GM23338 (cell line): ENCODE data around the gene U2AF1L4. TPM values are rescaled to one million over a fixed set of nuclear protein-coding genes. Genes with fewer than 3 reads are reported as not detected.

Experiments
- ATAC-seq: fragments of 200-7000 bp; cut with Tn5 transposase; 3 replicates; pipeline ENCODE4 v1.9.1; 2020
- DNase-seq: peaks from one replicate; pipeline ENCODE4 v3.0.0-alpha.2; 2015; ENCODE audit warnings: low spot score
- H2AFZ ChIP-seq: fragments of 200-600 bp; sonication (generic); 2 replicates; pipeline ENCODE4 v1.8.0; 2016; ENCODE audit warnings: antibody characterized with exemption, mild to moderate bottlenecking, moderate library complexity
- H3F3A ChIP-seq: fragments of 200-600 bp; sonication (generic); replicated peaks from 2 replicates; pipeline ENCODE4 v1.8.0; 2017; ENCODE audit warnings: antibody characterized with exemption, mixed run types, low read depth
- H3K27ac ChIP-seq: fragments of 200-600 bp; sonication (generic); 2 replicates; pipeline ENCODE4 v1.6.1; 2016; ENCODE audit warnings: low read depth
- H3K27me3 ChIP-seq: fragments of 200-600 bp; sonication (generic); 2 replicates; pipeline ENCODE4 v1.8.0; 2016; ENCODE audit warnings: mild to moderate bottlenecking, mixed run types, moderate library complexity; ENCODE audit not compliant: insufficient read depth
- H3K36me3 ChIP-seq: fragments of 200-600 bp; sonication (generic); 2 replicates; pipeline ENCODE4 v1.8.0; 2016; ENCODE audit warnings: mild to moderate bottlenecking; ENCODE audit not compliant: insufficient read depth
- H3K4me1 ChIP-seq: fragments of 200-600 bp; sonication (generic); 2 replicates; pipeline ENCODE4 v1.8.0; 2016; ENCODE audit warnings: mild to moderate bottlenecking, moderate library complexity; ENCODE audit not compliant: insufficient read depth
- H3K4me2 ChIP-seq: fragments of 200-600 bp; sonication (generic); 2 replicates; pipeline ENCODE4 v1.7.1; 2017; ENCODE audit warnings: mixed run types
- H3K4me3 ChIP-seq: fragments of 200-600 bp; sonication (generic); 2 replicates; pipeline ENCODE4 v1.6.1; 2016; ENCODE audit warnings: mixed run types
- H3K79me2 ChIP-seq: fragments of 200-600 bp; sonication (generic); replicated peaks from 2 replicates; pipeline ENCODE4 v1.8.0; 2017; ENCODE audit warnings: mild to moderate bottlenecking; ENCODE audit not compliant: insufficient read depth
- H3K9me2 ChIP-seq: fragments of 200-600 bp; sonication (generic); 2 replicates; pipeline ENCODE4 v1.8.0; 2017; ENCODE audit not compliant: insufficient read depth
- H4K20me1 ChIP-seq: fragments of 200-600 bp; sonication (generic); replicated peaks from 2 replicates; pipeline ENCODE4 v1.8.0; 2017; ENCODE audit warnings: mild to moderate bottlenecking; ENCODE audit not compliant: insufficient read depth
- H3K27ac Mint-ChIP-seq: 2 replicates; pipeline ENCODE4 v1.8.0; 2020; ENCODE audit warnings: inconsistent platforms, mild to moderate bottlenecking, moderate library complexity, mixed read lengths
- H3K27me3 Mint-ChIP-seq: 3 replicates; pipeline ENCODE4 v1.8.0; 2022; ENCODE audit warnings: low read depth, mild to moderate bottlenecking, moderate library complexity, mixed read lengths, inconsistent platforms; ENCODE audit not compliant: insufficient read depth, poor library complexity
- H3K36me3 Mint-ChIP-seq: 3 replicates; pipeline ENCODE4 v1.8.0; 2021; ENCODE audit warnings: low read depth, mild to moderate bottlenecking, inconsistent platforms, moderate library complexity, mixed read lengths
- H3K4me1 Mint-ChIP-seq: 3 replicates; pipeline ENCODE4 v1.8.0; 2020; ENCODE audit warnings: mild to moderate bottlenecking, inconsistent platforms, mixed read lengths
- H3K4me3 Mint-ChIP-seq: 3 replicates; pipeline ENCODE4 v1.8.0; 2021; ENCODE audit warnings: moderate library complexity, mild to moderate bottlenecking, inconsistent platforms, mixed read lengths
- H3K9me3 Mint-ChIP-seq: 3 replicates; pipeline ENCODE4 v1.8.0; 2020; ENCODE audit warnings: moderate library complexity, mild to moderate bottlenecking, inconsistent platforms, mixed read lengths
- CREB1 ChIP-seq: fragments of 250-450 bp; sonication (Bioruptor Pico); IDR thresholded peaks from 2 replicates; pipeline ENCODE4 v1.5.0; 2020; ENCODE audit warnings: low read depth, mild to moderate bottlenecking, moderate library complexity
- CTCF ChIP-seq, 2 experiments: fragments of 200-600 bp in 1 of 2; sonication (generic) in 1 of 2; conservative IDR thresholded peaks; 2 replicates each; pipeline versions ENCODE4 v1.5.1 to v1.6.1; 2016 to 2017; ENCODE audit warnings: antibody characterized with exemption in 2 of 2, low read depth in 2 of 2, mild to moderate bottlenecking in 2 of 2, moderate library complexity in 1 of 2
- ETS1 ChIP-seq: IDR thresholded peaks from 2 replicates; pipeline ENCODE4 v1.6.1; 2016; ENCODE audit warnings: antibody characterized with exemption
- EZH2 ChIP-seq: fragments of 200-600 bp; sonication (generic); IDR thresholded peaks from one replicate; pipeline ENCODE4 v1.8.0; 2017; ENCODE audit warnings: antibody characterized with exemption, mild to moderate bottlenecking, low read depth; ENCODE audit not compliant: unreplicated experiment
- EZH2phosphoT487 ChIP-seq: fragments of 200-600 bp; sonication (generic); IDR thresholded peaks from one replicate; pipeline ENCODE4 v1.8.1; 2018; ENCODE audit warnings: antibody characterized with exemption; ENCODE audit not compliant: unreplicated experiment
- JUNB ChIP-seq: IDR thresholded peaks from one replicate; pipeline ENCODE4 v1.6.1; 2016; ENCODE audit warnings: antibody characterized with exemption; ENCODE audit not compliant: unreplicated experiment
- NANOG ChIP-seq: IDR thresholded peaks from 2 replicates; pipeline ENCODE4 v1.6.1; 2016; ENCODE audit warnings: antibody characterized with exemption, borderline replicate concordance
- POLR2AphosphoS5 ChIP-seq: IDR thresholded peaks from 2 replicates; pipeline ENCODE4 v1.6.1; 2016; ENCODE audit warnings: antibody characterized with exemption, low read depth
- STAT1 ChIP-seq: IDR thresholded peaks from one replicate; pipeline ENCODE4 v1.6.1; 2016; ENCODE audit warnings: antibody characterized with exemption; ENCODE audit not compliant: unreplicated experiment
- ZNF114 ChIP-seq: fragments of 250-450 bp; sonication (Bioruptor Pico); IDR thresholded peaks from 2 replicates; pipeline ENCODE4 v1.5.0; 2020; ENCODE audit warnings: mild to moderate bottlenecking, moderate library complexity
- ZNF331 ChIP-seq: fragments of 250-450 bp; sonication (Bioruptor Pico); IDR thresholded peaks from 2 replicates; pipeline ENCODE4 v1.5.0; 2020; ENCODE audit warnings: low read depth, mild to moderate bottlenecking, moderate library complexity
- ZNF462 ChIP-seq: fragments of 250-450 bp; sonication (Bioruptor Pico); IDR thresholded peaks from 2 replicates; pipeline ENCODE4 v1.5.0; 2020; ENCODE audit warnings: mild to moderate bottlenecking, moderate library complexity
- polyA plus RNA-seq: library from polyadenylated mRNA; unstranded; fragments of >200 nt; fragmentation: Nextera tagmentation; extraction: Ambion mirVana; gene quantifications from 2 replicates; pipeline ENCODE4 v1.2.1, GENCODE V29; 2016
- total RNA-seq: library from RNA; depleted of rRNA; stranded (reverse); fragments of >200 nt; shearing (Covaris generic); gene quantifications from 2 replicates; pipeline ENCODE4 v1.2.3, GENCODE V29; 2014
- TF ChIP-seq, protein P1 (sequence below): IDR thresholded peaks from one replicate; pipeline ENCODE4 v1.6.1; 2018; ENCODE audit warnings: antibody characterized with exemption; ENCODE audit not compliant: unreplicated experiment

U2AF1L4 gene
- total and polyA plus RNA-seq, 2 experiments from 2014 or later: 13.1 to 23.7 TPM

GRCh38 chr19:35760711-35761349 is 15.6 kb upstream of the U2AF1L4 start:
- ATAC-seq (no peak), DNase-seq (no peak)
- H3F3A ChIP-seq: peaks cover 9% of the 10 kb centered on the region; the same call in 1 of the 2 replicates
- no peak overlapping the region for H3K4me2 ChIP-seq
- H3K4me1 Mint-ChIP-seq: peaks cover 11% of the 10 kb centered on the region
- H3K4me1 ChIP-seq: peaks cover 4% of the 10 kb centered on the region
- no peaks in the 10 kb centered on the region; the same call in 2 of the 3 replicates for H3K9me3 Mint-ChIP-seq
- H3K36me3 Mint-ChIP-seq: peaks cover 39% of the 10 kb centered on the region
- H3K4me3 Mint-ChIP-seq: no peak overlapping the region
- no peaks in the 10 kb centered on the region for H3K9me2 ChIP-seq
- H3K4me3 ChIP-seq: no peak overlapping the region
- H3K27me3 ChIP-seq: peaks cover 15% of the 10 kb centered on the region
- H3K79me2 ChIP-seq: peaks cover 13% of the 10 kb centered on the region
- no peak overlapping the region for H3K27ac Mint-ChIP-seq
- TF ChIP-seq CREB1 (CRISPR knock-in tag): no peak
- TF ChIP-seq ETS1: no peak
- no peak for TF ChIP-seq EZH2
- no peak for TF ChIP-seq ZNF462 (CRISPR knock-in tag)
- no peak for TF ChIP-seq ZNF114 (CRISPR knock-in tag)
- no peak for TF ChIP-seq NANOG
- TF ChIP-seq, protein P1, sequence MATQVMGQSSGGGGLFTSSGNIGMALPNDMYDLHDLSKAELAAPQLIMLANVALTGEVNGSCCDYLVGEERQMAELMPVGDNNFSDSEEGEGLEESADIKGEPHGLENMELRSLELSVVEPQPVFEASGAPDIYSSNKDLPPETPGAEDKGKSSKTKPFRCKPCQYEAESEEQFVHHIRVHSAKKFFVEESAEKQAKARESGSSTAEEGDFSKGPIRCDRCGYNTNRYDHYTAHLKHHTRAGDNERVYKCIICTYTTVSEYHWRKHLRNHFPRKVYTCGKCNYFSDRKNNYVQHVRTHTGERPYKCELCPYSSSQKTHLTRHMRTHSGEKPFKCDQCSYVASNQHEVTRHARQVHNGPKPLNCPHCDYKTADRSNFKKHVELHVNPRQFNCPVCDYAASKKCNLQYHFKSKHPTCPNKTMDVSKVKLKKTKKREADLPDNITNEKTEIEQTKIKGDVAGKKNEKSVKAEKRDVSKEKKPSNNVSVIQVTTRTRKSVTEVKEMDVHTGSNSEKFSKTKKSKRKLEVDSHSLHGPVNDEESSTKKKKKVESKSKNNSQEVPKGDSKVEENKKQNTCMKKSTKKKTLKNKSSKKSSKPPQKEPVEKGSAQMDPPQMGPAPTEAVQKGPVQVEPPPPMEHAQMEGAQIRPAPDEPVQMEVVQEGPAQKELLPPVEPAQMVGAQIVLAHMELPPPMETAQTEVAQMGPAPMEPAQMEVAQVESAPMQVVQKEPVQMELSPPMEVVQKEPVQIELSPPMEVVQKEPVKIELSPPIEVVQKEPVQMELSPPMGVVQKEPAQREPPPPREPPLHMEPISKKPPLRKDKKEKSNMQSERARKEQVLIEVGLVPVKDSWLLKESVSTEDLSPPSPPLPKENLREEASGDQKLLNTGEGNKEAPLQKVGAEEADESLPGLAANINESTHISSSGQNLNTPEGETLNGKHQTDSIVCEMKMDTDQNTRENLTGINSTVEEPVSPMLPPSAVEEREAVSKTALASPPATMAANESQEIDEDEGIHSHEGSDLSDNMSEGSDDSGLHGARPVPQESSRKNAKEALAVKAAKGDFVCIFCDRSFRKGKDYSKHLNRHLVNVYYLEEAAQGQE: no peak
- TF ChIP-seq EZH2phosphoT487: no peak
- TF ChIP-seq STAT1: no peak
- no peak for TF ChIP-seq JUNB
- no peak for TF ChIP-seq CTCF (conservative IDR thresholded peaks at IDR 0.05; ENCODE audit: low read depth in 2 of 2)
- no peak for TF ChIP-seq POLR2AphosphoS5
- TF ChIP-seq ZNF331: no peak
- H4K20me1 ChIP-seq: peaks cover 3% of the 10 kb centered on the region
- peaks cover 6% of the 10 kb centered on the region; the same call in 1 of the 2 replicates for H3K36me3 ChIP-seq
- no peak overlapping the region for H3K27ac ChIP-seq
- no peak overlapping the region for H2AFZ ChIP-seq
- H3K27me3 Mint-ChIP-seq: peaks cover 23% of the 10 kb centered on the region
